A549 (cell line): ENCODE measurements around the gene BFSP2. TPM values are rescaled to one million over a fixed set of nuclear protein-coding genes. Genes with fewer than 3 reads are reported as not detected.

ENCODE experiments used
- ATAC-seq, 2 experiments: fragments of 200-7000 bp in 1 of 2; fragments of >200 bp in 1 of 2; cut with Nextera tagmentation in 1 of 2; cut with Tn5 transposase in 1 of 2; 3 replicates each; pipeline versions ENCODE4 v1.8.0 to v1.9.1; 2018 to 2020; ENCODE audit warnings: mild to moderate bottlenecking in 1 of 2, moderate library complexity in 1 of 2
- CTCF ChIA-PET: fragments of 300-600 bp; sonication (Branson Sonifier 250); formaldehyde crosslinking; extraction: SDS; loops from one replicate; lab custom pipeline; 2021; ENCODE audit warnings: antibody characterized with exemption, inconsistent platforms; lab: Yijun Ruan, JAX
- POLR2A ChIA-PET: fragments of 350-600 bp; formaldehyde crosslinking; extraction: SDS; loops from one replicate; lab custom pipeline; 2021; ENCODE audit warnings: antibody characterized with exemption, inconsistent platforms; lab: Yijun Ruan, JAX
- DNase-seq, 2 experiments: peaks; one replicate each; pipeline versions ENCODE4 v3.0.0 to v3.0.0-alpha.2; 2011 to 2016; ENCODE audit warnings: low read depth in 1 of 2, low spot score in 1 of 2
- FAIRE-seq: peaks from 2 replicates; lab custom pipeline; 2011; peaks lifted over from hg19 to GRCh38; lab: Jason Lieb, UNC
- H3K27ac ChIP-seq, 2 experiments: fragments of >200 bp; sonication (Bioruptor Twin); formaldehyde crosslinking; 3 replicates each; pipeline ENCODE4 v1.5.1; 2016 to 2017
- H3K4me1 ChIP-seq: fragments of >200 bp; sonication (Bioruptor Twin); formaldehyde crosslinking; 3 replicates; pipeline ENCODE4 v1.6.1; 2016
- H3K4me2 ChIP-seq: fragments of >200 bp; sonication (Bioruptor Twin); formaldehyde crosslinking; 3 replicates; pipeline ENCODE4 v1.6.1; 2016
- H3K4me3 ChIP-seq: fragments of >200 bp; sonication (Bioruptor Twin); formaldehyde crosslinking; 3 replicates; pipeline ENCODE4 v1.5.1; 2016
- H3K9me3 ChIP-seq: fragments of >200 bp; sonication (Bioruptor Twin); formaldehyde crosslinking; 3 replicates; pipeline ENCODE4 v1.6.1; 2016
- CBX2 ChIP-seq: fragments of 200-600 bp; sonication (generic); IDR thresholded peaks from 2 replicates; pipeline ENCODE4 v1.6.1; 2016; ENCODE audit warnings: low read depth, mild to moderate bottlenecking, borderline replicate concordance
- CBX8 ChIP-seq: fragments of 200-600 bp; sonication (generic); IDR thresholded peaks from 2 replicates; pipeline ENCODE4 v1.6.1; 2016
- CHD2 ChIP-seq: fragments of 150-350 bp; IDR thresholded peaks from 2 replicates; pipeline ENCODE4 v1.6.1; 2014; ENCODE audit warnings: low read length; ENCODE audit not compliant: partially characterized antibody
- EP300 ChIP-seq, 2 experiments: fragments of >200 bp; sonication (Bioruptor Twin); formaldehyde crosslinking; IDR thresholded peaks; 2 replicates in 1 of 2; 3 replicates in 1 of 2; pipeline ENCODE4 v1.6.1; 2016 to 2017
- ESRRA ChIP-seq: fragments of 150-350 bp; IDR thresholded peaks from 2 replicates; pipeline ENCODE4 v1.6.1; 2014; ENCODE audit warnings: mild to moderate bottlenecking, low read length, borderline replicate concordance
- FOXS1 ChIP-seq: fragments of 250-450 bp; sonication (Bioruptor Pico); IDR thresholded peaks from 2 replicates; pipeline ENCODE4 v1.5.0; 2020; ENCODE audit warnings: mild to moderate bottlenecking, moderate library complexity
- HDAC2 ChIP-seq: fragments of 200-600 bp; sonication (generic); IDR thresholded peaks from 2 replicates; pipeline ENCODE4 v1.6.1; 2016
- HEYL ChIP-seq: fragments of 250-450 bp; sonication (Bioruptor Pico); IDR thresholded peaks from 2 replicates; pipeline ENCODE4 v1.8.0; 2021; ENCODE audit warnings: mild to moderate bottlenecking, moderate library complexity
- HOXB5 ChIP-seq: fragments of 250-450 bp; sonication (Bioruptor Pico); IDR thresholded peaks from 2 replicates; pipeline ENCODE4 v1.5.0; 2020; ENCODE audit warnings: mild to moderate bottlenecking, moderate library complexity
- JUN ChIP-seq, 2 experiments: fragments of >200 bp; sonication (Bioruptor Twin); formaldehyde crosslinking; IDR thresholded peaks; 2 replicates in 1 of 2; 3 replicates in 1 of 2; pipeline ENCODE4 v1.6.1; 2016 to 2017
- KDM1A ChIP-seq: fragments of 200-600 bp; sonication (generic); IDR thresholded peaks from 2 replicates; pipeline ENCODE4 v1.6.1; 2016; ENCODE audit warnings: low read depth, mild to moderate bottlenecking
- NPAS2 ChIP-seq: fragments of 250-450 bp; sonication (Bioruptor Pico); IDR thresholded peaks from 2 replicates; pipeline ENCODE4 v1.8.0; 2022; ENCODE audit warnings: mild to moderate bottlenecking, moderate library complexity, borderline replicate concordance
- POLR2A ChIP-seq: IDR thresholded peaks from 2 replicates; pipeline ENCODE4 v1.6.1; 2012; ENCODE audit warnings: mild to moderate bottlenecking, low read length
- POLR2AphosphoS2 ChIP-seq: conservative IDR thresholded peaks from 2 replicates; pipeline ENCODE4 v1.6.1; 2012; ENCODE audit warnings: low read length, improper control_type of control experiment, inconsistent platforms
- RAD21 ChIP-seq, 2 experiments: fragments of >200 bp in 1 of 2; sonication (Bioruptor Twin) in 1 of 2; formaldehyde crosslinking in 1 of 2; IDR thresholded peaks in 1 of 2; conservative IDR thresholded peaks in 1 of 2; 2 replicates in 1 of 2; 3 replicates in 1 of 2; pipeline ENCODE4 v1.6.1; 2012 to 2018; ENCODE audit warnings: inconsistent platforms in 1 of 2
- RFX5 ChIP-seq: fragments of 450-650 bp; IDR thresholded peaks from 2 replicates; pipeline ENCODE4 v1.7.1; 2014; ENCODE audit warnings: antibody characterized with exemption, mild to moderate bottlenecking, moderate library complexity
- WGBS: methylation state at CpG from one replicate; pipeline ENCODE4 v1.1.6; 2017; ENCODE audit errors: missing lambda C conversion rate; 5-methylcytosine and 5-hydroxymethylcytosine counted together
- polyA plus RNA-seq, 4 experiments: library from polyadenylated mRNA; depleted of rRNA in 3 of 4; stranded (reverse); fragments of >200 nt; fragmentation: RNase III in 1 of 4; extraction: RNeasy Plus Mini Kit Qiagen cat#74134 plus additional on column Dnase treatment in 1 of 4; gene quantifications; 2 replicates in 3 of 4; 3 replicates in 1 of 4; pipeline ENCODE4 v1.2.3, GENCODE V29; 2011 to 2017
- TF ChIP-seq, protein P1 (sequence below): fragments of >200 bp; sonication (Bioruptor Twin); formaldehyde crosslinking; IDR thresholded peaks from 3 replicates; pipeline ENCODE4 v1.5.1; 2016
- TF ChIP-seq, protein P2 (sequence below): fragments of 250-450 bp; sonication (Bioruptor Pico); IDR thresholded peaks from 2 replicates; pipeline ENCODE4 v1.5.0; 2021; ENCODE audit warnings: mild to moderate bottlenecking, moderate library complexity, borderline replicate concordance
- TF ChIP-seq, protein P3 (sequence below): IDR thresholded peaks from 2 replicates; pipeline ENCODE4 v1.6.1; 2012; ENCODE audit warnings: low read depth, borderline replicate concordance
- TF ChIP-seq, protein P4 (sequence below): fragments of >200 bp; sonication (Bioruptor Twin); formaldehyde crosslinking; IDR thresholded peaks from 2 replicates; pipeline ENCODE4 v1.6.1; 2016
- TF ChIP-seq, protein P5 (sequence below): fragments of 150-350 bp; IDR thresholded peaks from 2 replicates; pipeline ENCODE4 v1.6.1; 2014; ENCODE audit warnings: low read depth, mild to moderate bottlenecking, low read length
- TF ChIP-seq, protein P6 (sequence below): fragments of 450-650 bp; IDR thresholded peaks from 2 replicates; pipeline ENCODE4 v1.6.1; 2014; ENCODE audit warnings: antibody characterized with exemption
- TF ChIP-seq, protein P7 (sequence below): fragments of 250-450 bp; sonication (Bioruptor Pico); IDR thresholded peaks from 2 replicates; pipeline ENCODE4 v1.5.0; 2020; ENCODE audit warnings: low read depth, mild to moderate bottlenecking, moderate library complexity

Gene BFSP2
- polyA plus RNA-seq, 2 of the 4 experiments (the other 2 are of a cell fraction) = 0.18 TPM; not detected in 1

DNA sequence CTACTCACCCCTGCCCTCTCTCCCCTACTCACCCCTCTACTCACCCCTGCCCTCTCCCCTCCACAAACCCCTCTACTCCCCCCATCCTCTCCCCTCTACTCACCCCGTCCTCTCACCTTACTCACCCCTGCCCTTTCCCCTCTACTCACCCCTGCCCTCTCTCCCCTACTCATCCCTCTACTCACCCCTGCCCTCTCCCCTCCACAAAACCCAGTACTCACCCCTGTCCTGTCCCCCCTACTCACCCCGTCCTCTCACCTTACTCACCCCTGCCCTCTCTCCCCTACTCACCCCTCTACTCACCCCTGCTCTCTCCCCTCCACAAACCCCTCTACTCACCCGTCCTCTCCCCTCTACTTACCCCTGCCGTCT, 14.2 kb downstream of the BFSP2 start (continued):
- TF ChIP-seq ESRRA (no peak), HOXB5 (CRISPR knock-in tag) (no peak), JUN (IDR thresholded peaks at IDR 0.05) (no peak)
- TF ChIP-seq, protein P1, sequence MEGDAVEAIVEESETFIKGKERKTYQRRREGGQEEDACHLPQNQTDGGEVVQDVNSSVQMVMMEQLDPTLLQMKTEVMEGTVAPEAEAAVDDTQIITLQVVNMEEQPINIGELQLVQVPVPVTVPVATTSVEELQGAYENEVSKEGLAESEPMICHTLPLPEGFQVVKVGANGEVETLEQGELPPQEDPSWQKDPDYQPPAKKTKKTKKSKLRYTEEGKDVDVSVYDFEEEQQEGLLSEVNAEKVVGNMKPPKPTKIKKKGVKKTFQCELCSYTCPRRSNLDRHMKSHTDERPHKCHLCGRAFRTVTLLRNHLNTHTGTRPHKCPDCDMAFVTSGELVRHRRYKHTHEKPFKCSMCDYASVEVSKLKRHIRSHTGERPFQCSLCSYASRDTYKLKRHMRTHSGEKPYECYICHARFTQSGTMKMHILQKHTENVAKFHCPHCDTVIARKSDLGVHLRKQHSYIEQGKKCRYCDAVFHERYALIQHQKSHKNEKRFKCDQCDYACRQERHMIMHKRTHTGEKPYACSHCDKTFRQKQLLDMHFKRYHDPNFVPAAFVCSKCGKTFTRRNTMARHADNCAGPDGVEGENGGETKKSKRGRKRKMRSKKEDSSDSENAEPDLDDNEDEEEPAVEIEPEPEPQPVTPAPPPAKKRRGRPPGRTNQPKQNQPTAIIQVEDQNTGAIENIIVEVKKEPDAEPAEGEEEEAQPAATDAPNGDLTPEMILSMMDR = no peak

DNA sequence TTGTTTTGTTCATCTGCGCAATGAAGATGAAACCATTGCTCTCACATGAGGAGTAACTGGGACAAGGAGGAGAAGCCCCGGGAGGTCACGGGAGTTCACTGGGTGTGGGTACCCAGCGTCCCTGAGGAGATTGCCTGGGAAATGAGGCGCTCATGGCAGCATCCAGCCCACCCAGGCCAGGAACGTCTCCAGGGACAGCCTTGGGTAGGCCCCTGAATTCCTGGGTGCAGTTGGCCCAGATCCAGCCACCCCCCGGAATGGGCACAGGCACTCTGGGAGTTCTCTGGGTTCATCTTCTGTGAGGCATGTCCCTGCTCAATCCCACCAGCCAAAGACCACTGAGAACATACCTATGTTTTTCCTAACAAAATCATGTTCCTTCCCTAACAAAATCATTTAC, 18.5 kb downstream of the BFSP2 start:
- Histone ChIP-seq H3K4me2 (no peak overlapping the region), H3K9me3 (no peaks in the 10 kb centered on the region), H3K27ac (no peak overlapping the region), H3K4me3 (no peak overlapping the region), H3K4me1 (no peaks in the 10 kb centered on the region)
- FAIRE-seq (no peak), ATAC-seq (no peak), DNase-seq (no peak)
- ChIA-PET POLR2A (no interaction called here), CTCF (no interaction called here)
- 77% methylated on average over 5 of the region's 7 CpGs for WGBS
- no peak for TF ChIP-seq KDM1A
- TF ChIP-seq, protein P2, sequence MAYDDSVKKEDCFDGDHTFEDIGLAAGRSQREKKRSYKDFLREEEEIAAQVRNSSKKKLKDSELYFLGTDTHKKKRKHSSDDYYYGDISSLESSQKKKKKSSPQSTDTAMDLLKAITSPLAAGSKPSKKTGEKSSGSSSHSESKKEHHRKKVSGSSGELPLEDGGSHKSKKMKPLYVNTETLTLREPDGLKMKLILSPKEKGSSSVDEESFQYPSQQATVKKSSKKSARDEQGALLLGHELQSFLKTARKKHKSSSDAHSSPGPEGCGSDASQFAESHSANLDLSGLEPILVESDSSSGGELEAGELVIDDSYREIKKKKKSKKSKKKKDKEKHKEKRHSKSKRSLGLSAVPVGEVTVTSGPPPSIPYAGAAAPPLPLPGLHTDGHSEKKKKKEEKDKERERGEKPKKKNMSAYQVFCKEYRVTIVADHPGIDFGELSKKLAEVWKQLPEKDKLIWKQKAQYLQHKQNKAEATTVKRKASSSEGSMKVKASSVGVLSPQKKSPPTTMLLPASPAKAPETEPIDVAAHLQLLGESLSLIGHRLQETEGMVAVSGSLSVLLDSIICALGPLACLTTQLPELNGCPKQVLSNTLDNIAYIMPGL (CRISPR knock-in tag) = no peak
- no peak for TF ChIP-seq FOXS1 (CRISPR knock-in tag)
- no peak for TF ChIP-seq CHD2
- TF ChIP-seq, protein P3, sequence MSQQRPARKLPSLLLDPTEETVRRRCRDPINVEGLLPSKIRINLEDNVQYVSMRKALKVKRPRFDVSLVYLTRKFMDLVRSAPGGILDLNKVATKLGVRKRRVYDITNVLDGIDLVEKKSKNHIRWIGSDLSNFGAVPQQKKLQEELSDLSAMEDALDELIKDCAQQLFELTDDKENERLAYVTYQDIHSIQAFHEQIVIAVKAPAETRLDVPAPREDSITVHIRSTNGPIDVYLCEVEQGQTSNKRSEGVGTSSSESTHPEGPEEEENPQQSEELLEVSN = no peak
- TF ChIP-seq CBX2 = no peak
- TF ChIP-seq CBX8 = no peak
- no peak for TF ChIP-seq HDAC2
- TF ChIP-seq RAD21 (conservative IDR thresholded peaks at IDR 0.05 in 1 of 2, IDR thresholded peaks at IDR 0.05 in 1 of 2) = no peak
- TF ChIP-seq, protein P4, sequence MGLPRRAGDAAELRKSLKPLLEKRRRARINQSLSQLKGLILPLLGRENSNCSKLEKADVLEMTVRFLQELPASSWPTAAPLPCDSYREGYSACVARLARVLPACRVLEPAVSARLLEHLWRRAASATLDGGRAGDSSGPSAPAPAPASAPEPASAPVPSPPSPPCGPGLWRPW = no peak
- TF ChIP-seq, protein P5, sequence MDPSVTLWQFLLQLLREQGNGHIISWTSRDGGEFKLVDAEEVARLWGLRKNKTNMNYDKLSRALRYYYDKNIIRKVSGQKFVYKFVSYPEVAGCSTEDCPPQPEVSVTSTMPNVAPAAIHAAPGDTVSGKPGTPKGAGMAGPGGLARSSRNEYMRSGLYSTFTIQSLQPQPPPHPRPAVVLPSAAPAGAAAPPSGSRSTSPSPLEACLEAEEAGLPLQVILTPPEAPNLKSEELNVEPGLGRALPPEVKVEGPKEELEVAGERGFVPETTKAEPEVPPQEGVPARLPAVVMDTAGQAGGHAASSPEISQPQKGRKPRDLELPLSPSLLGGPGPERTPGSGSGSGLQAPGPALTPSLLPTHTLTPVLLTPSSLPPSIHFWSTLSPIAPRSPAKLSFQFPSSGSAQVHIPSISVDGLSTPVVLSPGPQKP = no peak
- TF ChIP-seq NPAS2 = no peak
- TF ChIP-seq RFX5 = no peak
- TF ChIP-seq, protein P6, sequence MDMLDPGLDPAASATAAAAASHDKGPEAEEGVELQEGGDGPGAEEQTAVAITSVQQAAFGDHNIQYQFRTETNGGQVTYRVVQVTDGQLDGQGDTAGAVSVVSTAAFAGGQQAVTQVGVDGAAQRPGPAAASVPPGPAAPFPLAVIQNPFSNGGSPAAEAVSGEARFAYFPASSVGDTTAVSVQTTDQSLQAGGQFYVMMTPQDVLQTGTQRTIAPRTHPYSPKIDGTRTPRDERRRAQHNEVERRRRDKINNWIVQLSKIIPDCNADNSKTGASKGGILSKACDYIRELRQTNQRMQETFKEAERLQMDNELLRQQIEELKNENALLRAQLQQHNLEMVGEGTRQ = no peak
- no peak for TF ChIP-seq POLR2AphosphoS2
- no peak for TF ChIP-seq EP300 (IDR thresholded peaks at IDR 0.05)
- TF ChIP-seq, protein P7, sequence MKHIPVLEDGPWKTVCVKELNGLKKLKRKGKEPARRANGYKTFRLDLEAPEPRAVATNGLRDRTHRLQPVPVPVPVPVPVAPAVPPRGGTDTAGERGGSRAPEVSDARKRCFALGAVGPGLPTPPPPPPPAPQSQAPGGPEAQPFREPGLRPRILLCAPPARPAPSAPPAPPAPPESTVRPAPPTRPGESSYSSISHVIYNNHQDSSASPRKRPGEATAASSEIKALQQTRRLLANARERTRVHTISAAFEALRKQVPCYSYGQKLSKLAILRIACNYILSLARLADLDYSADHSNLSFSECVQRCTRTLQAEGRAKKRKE (CRISPR knock-in tag) = no peak
- no peak for TF ChIP-seq POLR2A
- no peak for TF ChIP-seq HEYL (CRISPR knock-in tag)
